H9 (cell line): ENCODE results near the gene MYO10. TPM values are rescaled to one million over a fixed set of nuclear protein-coding genes. Genes with fewer than 3 reads are reported as not detected.

Experiments used
- DNase-seq: peaks from one replicate; pipeline ENCODE4 v3.0.0-alpha.2; 2017
- H2AFZ ChIP-seq: one replicate; pipeline ENCODE4 v1.6.1; 2013; ENCODE audit warnings: mild to moderate bottlenecking, low read length, control low read depth, moderate library complexity
- H2AK5ac ChIP-seq: 2 replicates; pipeline ENCODE4 v1.6.1; 2013; ENCODE audit warnings: low read length, control low read depth, mixed read lengths; ENCODE audit not compliant: insufficient read length
- H2BK120ac ChIP-seq: one replicate; pipeline ENCODE4 v1.6.1; 2013; ENCODE audit warnings: low read depth, mild to moderate bottlenecking, low read length, control low read depth, inconsistent platforms; ENCODE audit not compliant: poor library complexity, severe bottlenecking
- H2BK12ac ChIP-seq: 2 replicates; pipeline ENCODE4 v1.6.1; 2013; ENCODE audit warnings: low read length, control low read depth, mixed read lengths, low read depth; ENCODE audit not compliant: insufficient read length
- H2BK15ac ChIP-seq: 2 replicates; pipeline ENCODE4 v1.6.1; 2013; ENCODE audit warnings: low read depth, low read length, control low read depth
- H2BK20ac ChIP-seq: one replicate; pipeline ENCODE4 v1.6.1; 2013; ENCODE audit warnings: low read depth, mild to moderate bottlenecking, low read length, control low read depth, inconsistent platforms; ENCODE audit not compliant: poor library complexity, severe bottlenecking
- H2BK5ac ChIP-seq: 2 replicates; pipeline ENCODE4 v1.6.1; 2013; ENCODE audit warnings: low read length, control low read depth, mixed read lengths; ENCODE audit not compliant: insufficient read length
- H3K14ac ChIP-seq: 2 replicates; pipeline ENCODE4 v1.6.1; 2013; ENCODE audit warnings: low read length, control low read depth; ENCODE audit not compliant: insufficient read depth
- H3K18ac ChIP-seq: 2 replicates; pipeline ENCODE4 v1.6.1; 2013; ENCODE audit warnings: low read depth, mild to moderate bottlenecking, mixed read lengths, low read length, control low read depth; ENCODE audit not compliant: insufficient read length
- H3K23ac ChIP-seq: 2 replicates; pipeline ENCODE4 v1.6.1; 2013; ENCODE audit warnings: low read length, control low read depth, mixed read lengths, low read depth; ENCODE audit not compliant: insufficient read length
- H3K23me2 ChIP-seq: 2 replicates; pipeline ENCODE4 v1.6.1; 2013; ENCODE audit warnings: low read depth, mild to moderate bottlenecking, mixed read lengths, low read length, control low read depth; ENCODE audit not compliant: insufficient read length, poor library complexity, severe bottlenecking
- H3K27ac ChIP-seq: 2 replicates; pipeline ENCODE4 v1.5.1; 2013; ENCODE audit warnings: low read length, control low read depth, mixed read lengths, low read depth; ENCODE audit not compliant: insufficient read length
- H3K27me3 ChIP-seq: 2 replicates; pipeline ENCODE4 v1.6.1; 2013; ENCODE audit warnings: low read length, control low read depth, inconsistent platforms; ENCODE audit not compliant: insufficient read depth
- H3K4ac ChIP-seq: 2 replicates; pipeline ENCODE4 v1.6.1; 2013; ENCODE audit warnings: low read depth, mild to moderate bottlenecking, control low read depth, inconsistent platforms, low read length, moderate library complexity
- H3K4me1 ChIP-seq: 2 replicates; pipeline ENCODE4 v1.6.1; 2013; ENCODE audit warnings: low read length, control low read depth, inconsistent platforms; ENCODE audit not compliant: insufficient read depth
- H3K4me2 ChIP-seq: 2 replicates; pipeline ENCODE4 v1.6.1; 2013; ENCODE audit warnings: low read length, control low read depth, mixed read lengths; ENCODE audit not compliant: insufficient read length, insufficient read depth
- H3K56ac ChIP-seq: 2 replicates; pipeline ENCODE4 v1.6.1; 2013; ENCODE audit warnings: low read depth, mild to moderate bottlenecking, mixed read lengths, low read length, control low read depth; ENCODE audit not compliant: insufficient read length
- H3K79me1 ChIP-seq: 2 replicates; pipeline ENCODE4 v1.6.1; 2013; ENCODE audit warnings: low read depth, mild to moderate bottlenecking, moderate library complexity, low read length, control low read depth, inconsistent platforms; ENCODE audit not compliant: insufficient read depth, poor library complexity, severe bottlenecking
- H3K79me2 ChIP-seq: 2 replicates; pipeline ENCODE4 v1.6.1; 2013; ENCODE audit warnings: low read length, control low read depth, inconsistent platforms; ENCODE audit not compliant: insufficient read depth
- H3K9ac ChIP-seq: 2 replicates; pipeline ENCODE4 v1.6.1; 2013; ENCODE audit warnings: low read length, control low read depth, mixed read lengths; ENCODE audit not compliant: insufficient read length; ENCODE audit errors: extremely low read depth
- H3K9me3 ChIP-seq: one replicate; pipeline ENCODE4 v1.6.1; 2013; ENCODE audit warnings: low read depth, low read length, inconsistent platforms; ENCODE audit not compliant: control insufficient read depth
- H3T11ph ChIP-seq: one replicate; pipeline ENCODE4 v1.6.1; 2013; ENCODE audit warnings: mild to moderate bottlenecking, low read length, control low read depth, inconsistent platforms
- H4K20me1 ChIP-seq: one replicate; pipeline ENCODE4 v1.6.1; 2013; ENCODE audit not compliant: control insufficient read depth, insufficient read length, insufficient read depth
- H4K5ac ChIP-seq: 2 replicates; pipeline ENCODE4 v1.6.1; 2013; ENCODE audit warnings: low read depth, mild to moderate bottlenecking, mixed read lengths, low read length, control low read depth; ENCODE audit not compliant: insufficient read length
- H4K8ac ChIP-seq: replicated peaks from 2 replicates; pipeline ENCODE4 v1.6.1; 2013; ENCODE audit warnings: low read length, control low read depth, mixed read lengths, low read depth; ENCODE audit not compliant: insufficient read length
- H4K91ac ChIP-seq: 2 replicates; pipeline ENCODE4 v1.6.1; 2013; ENCODE audit warnings: low read depth, mild to moderate bottlenecking, moderate library complexity, mixed read lengths, low read length, control low read depth; ENCODE audit not compliant: insufficient read length
- H3K27ac Mint-ChIP-seq, 3 experiments: 2 replicates in 2 of 3; 3 replicates in 1 of 3; pipeline ENCODE4 v1.8.0; 2020 to 2021; ENCODE audit warnings: mixed read lengths in 3 of 3, mild to moderate bottlenecking in 1 of 3, moderate library complexity in 1 of 3
- H3K27me3 Mint-ChIP-seq: 2 replicates; pipeline ENCODE4 v1.8.0; 2021; ENCODE audit warnings: low read depth, mild to moderate bottlenecking, moderate library complexity, mixed read lengths
- H3K36me3 Mint-ChIP-seq, 3 experiments: 2 replicates in 2 of 3; 3 replicates in 1 of 3; pipeline ENCODE4 v1.8.0; 2020 to 2021; ENCODE audit warnings: low read depth in 3 of 3, mixed read lengths in 3 of 3; ENCODE audit not compliant: insufficient read depth in 1 of 3
- H3K4me1 Mint-ChIP-seq, 2 experiments: 2 replicates each; pipeline ENCODE4 v1.8.0; 2020; ENCODE audit warnings: mixed read lengths in 2 of 2
- H3K4me3 Mint-ChIP-seq, 2 experiments: 2 replicates in 1 of 2; 3 replicates in 1 of 2; pipeline ENCODE4 v1.8.0; 2020 to 2021; ENCODE audit warnings: mild to moderate bottlenecking in 2 of 2, mixed read lengths in 2 of 2, moderate library complexity in 1 of 2
- H3K9me3 Mint-ChIP-seq, 2 experiments: 2 replicates in 1 of 2; 3 replicates in 1 of 2; pipeline ENCODE4 v1.8.0; 2020; ENCODE audit warnings: mild to moderate bottlenecking in 2 of 2, mixed read lengths in 2 of 2, moderate library complexity in 1 of 2
- CTCF ChIP-seq: fragments of 200-600 bp; sonication (generic); conservative IDR thresholded peaks from 3 replicates; pipeline ENCODE4 v1.8.0; 2021; ENCODE audit warnings: antibody characterized with exemption, mild to moderate bottlenecking
- WGBS: extraction: QIAGEN DNeasy Blood & Tissue Kit; methylation state at CpG from one replicate; pipeline ENCODE4 v1.1.7; 2013; ENCODE audit warnings: missing lambda C conversion rate, low lambda C conversion rate, mixed read lengths; ENCODE audit not compliant: insufficient read length; ENCODE audit errors: extremely low coverage; 5-methylcytosine and 5-hydroxymethylcytosine counted together
- total RNA-seq: library from RNA; stranded (reverse); gene quantifications from 2 replicates; pipeline ENCODE4 v1.2.1, GENCODE V29; 2021

The MYO10 gene
- total RNA-seq, 1 experiment from 2014 or later, result 127 TPM

GRCh38 chr5:16849181-16849580 is 86.9 kb downstream of the MYO10 start:
- Histone ChIP-seq H3K14ac (no peak overlapping the region), H3K79me1 (no peaks in the 10 kb centered on the region), H4K8ac (no peak overlapping the region), H2BK20ac (no peak overlapping the region), H3K23ac (no peak overlapping the region), H3K23me2 (no peaks in the 10 kb centered on the region), H2BK120ac (no peak overlapping the region), H3K4me2 (no peak overlapping the region), H4K5ac (no peak overlapping the region), H3K27ac (no peak overlapping the region), H3K4me1 (no peaks in the 10 kb centered on the region), H2BK15ac (no peak overlapping the region), H2BK12ac (no peak overlapping the region), H2BK5ac (no peak overlapping the region), H2AK5ac (no peak overlapping the region), H3T11ph (no peak overlapping the region), H4K20me1 (no peaks in the 10 kb centered on the region), H3K18ac (no peak overlapping the region), H3K56ac (no peak overlapping the region), H2AFZ (no peak overlapping the region), H3K4ac (no peak overlapping the region), H3K79me2 (no peaks in the 10 kb centered on the region), H3K9me3 (no peaks in the 10 kb centered on the region), H3K27me3 (no peaks in the 10 kb centered on the region), H4K91ac (no peak overlapping the region), H3K9ac (no peak overlapping the region)
- no peak for TF ChIP-seq CTCF
- Mint-ChIP-seq H3K27me3 (no peaks in the 10 kb centered on the region), H3K9me3 (no peaks in the 10 kb centered on the region), H3K36me3 (no peaks in the 10 kb centered on the region), H3K27ac (no peak overlapping the region), H3K4me1 (peaks cover 17 to 23% of the 10 kb centered on the region in 2 experiments), H3K4me3 (no peak overlapping the region)
- DNase-seq, result no peak
- no CpG with 5 or more reads among the region's 3 CpGs for WGBS
